H1 (cell line): ENCODE results near the gene ACKR3. TPM values are rescaled to one million over a fixed set of nuclear protein-coding genes. Genes with fewer than 3 reads are reported as not detected.

Experiments
- CTCF ChIA-PET: fragments of 300-600 bp; sonication (Branson Sonifier 250); formaldehyde crosslinking; loops from one replicate; lab custom pipeline; 2021; ENCODE audit not compliant: partially characterized antibody; lab: Charles Lee
- POLR2A ChIA-PET: fragments of 300-600 bp; sonication (Branson Sonifier 250); formaldehyde crosslinking; loops from one replicate; lab custom pipeline; 2021; ENCODE audit warnings: inconsistent platforms; ENCODE audit not compliant: partially characterized antibody; lab: Charles Lee
- DNase-seq, 2 experiments: peaks; one replicate each; pipeline versions ENCODE4 v3.0.0 to v3.0.0-alpha.2; 2010 to 2022; ENCODE audit warnings: low spot score in 2 of 2, low read depth in 1 of 2, mixed read lengths in 1 of 2
- FAIRE-seq: peaks from 2 replicates; lab custom pipeline; 2011; peaks lifted over from hg19 to GRCh38; lab: Jason Lieb, UNC
- H2AFZ ChIP-seq: 2 replicates; pipeline ENCODE4 v1.8.1; 2012; ENCODE audit warnings: low read length, inconsistent platforms
- H2AK5ac ChIP-seq: 2 replicates; pipeline ENCODE4 v1.6.1; 2013; ENCODE audit warnings: low read depth, low read length
- H2BK120ac ChIP-seq: replicated peaks from 2 replicates; pipeline ENCODE3; 2013; ENCODE audit warnings: low read depth, low read length, inconsistent platforms
- H2BK12ac ChIP-seq: 2 replicates; pipeline ENCODE4 v1.6.1; 2013; ENCODE audit warnings: low read depth, low read length
- H2BK15ac ChIP-seq: 2 replicates; pipeline ENCODE4 v1.6.1; 2013; ENCODE audit warnings: low read length
- H2BK20ac ChIP-seq: 2 replicates; pipeline ENCODE4 v1.6.1; 2013; ENCODE audit warnings: low read length
- H2BK5ac ChIP-seq: 2 replicates; pipeline ENCODE4 v1.6.1; 2013; ENCODE audit warnings: low read depth, low read length
- H3K14ac ChIP-seq: 2 replicates; pipeline ENCODE4 v1.6.1; 2013; ENCODE audit warnings: inconsistent platforms; ENCODE audit not compliant: insufficient read length
- H3K18ac ChIP-seq: 2 replicates; pipeline ENCODE4 v1.6.1; 2013; ENCODE audit warnings: low read length; ENCODE audit errors: extremely low read depth
- H3K23ac ChIP-seq: 2 replicates; pipeline ENCODE4 v1.6.1; 2013; ENCODE audit warnings: inconsistent platforms; ENCODE audit not compliant: insufficient read length
- H3K23me2 ChIP-seq: 2 replicates; pipeline ENCODE4 v1.6.1; 2013; ENCODE audit warnings: low read depth, low read length
- H3K27ac ChIP-seq: 2 replicates; pipeline ENCODE4 v1.6.1; 2011; ENCODE audit warnings: low read depth, low read length, inconsistent platforms
- H3K27me3 ChIP-seq, 4 experiments: replicated peaks in 1 of 4; 1 replicate in 1 of 4; 2 replicates in 3 of 4; pipeline versions ENCODE4 v1.6.1 to v1.8.1; 2011 to 2013; ENCODE audit warnings: low read length in 3 of 4, mild to moderate bottlenecking in 3 of 4, inconsistent platforms in 2 of 4, mixed read lengths in 2 of 4, moderate library complexity in 1 of 4; ENCODE audit not compliant: control insufficient read depth in 3 of 4, insufficient read depth in 3 of 4; ENCODE audit errors: extremely low read depth in 1 of 4
- H3K36me3 ChIP-seq, 4 experiments: 2 replicates each; pipeline versions ENCODE4 v1.6.1 to v1.8.1; 2011 to 2013; ENCODE audit warnings: mild to moderate bottlenecking in 4 of 4, low read length in 3 of 4, moderate library complexity in 2 of 4, control low read depth in 1 of 4, inconsistent platforms in 1 of 4; ENCODE audit not compliant: insufficient read depth in 4 of 4, control insufficient read depth in 2 of 4
- H3K4ac ChIP-seq: replicated peaks from 2 replicates; pipeline ENCODE3; 2013; ENCODE audit warnings: low read length, low read depth, mixed read lengths, inconsistent platforms; ENCODE audit not compliant: insufficient read length
- H3K4me1 ChIP-seq, 4 experiments: replicated peaks in 1 of 4; 1 replicate in 1 of 4; 2 replicates in 3 of 4; pipeline versions ENCODE4 v1.6.1 to v1.8.1; 2011 to 2013; ENCODE audit warnings: low read length in 3 of 4, inconsistent platforms in 2 of 4, mixed read lengths in 1 of 4; ENCODE audit not compliant: insufficient read depth in 4 of 4, control insufficient read depth in 3 of 4
- H3K4me2 ChIP-seq, 2 experiments: 2 replicates each; pipeline versions ENCODE4 v1.6.1 to v1.8.1; 2011 to 2013; ENCODE audit warnings: low read depth in 2 of 2, low read length in 2 of 2, control low read depth in 1 of 2, inconsistent platforms in 1 of 2, mild to moderate bottlenecking in 1 of 2; ENCODE audit not compliant: insufficient read depth in 1 of 2
- H3K4me3 ChIP-seq, 4 experiments: fragments of 200-600, 300-600 bp in 1 of 4; sonication (generic), shearing (Covaris generic), sonication (Bioruptor Twin) in 1 of 4; 2 replicates each; pipeline versions ENCODE4 v1.5.1 to v1.8.1; 2011 to 2016; ENCODE audit warnings: low read length in 4 of 4, low read depth in 3 of 4, control low read depth in 2 of 4, inconsistent platforms in 2 of 4, mild to moderate bottlenecking in 2 of 4, mixed read lengths in 1 of 4, moderate library complexity in 1 of 4; ENCODE audit not compliant: insufficient read depth in 2 of 4; ENCODE audit errors: extremely low read depth in 1 of 4
- H3K56ac ChIP-seq: replicated peaks from 2 replicates; pipeline ENCODE3; 2013; ENCODE audit warnings: low read depth, mild to moderate bottlenecking, mixed read lengths, low read length, inconsistent platforms; ENCODE audit not compliant: insufficient read length
- H3K79me1 ChIP-seq: 2 replicates; pipeline ENCODE4 v1.6.1; 2013; ENCODE audit warnings: low read depth, low read length, control low read depth
- H3K79me2 ChIP-seq, 2 experiments: 2 replicates each; pipeline versions ENCODE4 v1.6.1 to v1.8.1; 2012 to 2013; ENCODE audit warnings: low read length in 2 of 2, mild to moderate bottlenecking in 2 of 2, inconsistent platforms in 1 of 2; ENCODE audit not compliant: insufficient read depth in 2 of 2, control insufficient read depth in 1 of 2
- H3K9ac ChIP-seq, 4 experiments: replicated peaks in 1 of 4; 1 replicate in 1 of 4; 2 replicates in 3 of 4; pipeline versions ENCODE4 v1.6.1 to v1.8.1; 2011 to 2013; ENCODE audit warnings: low read depth in 3 of 4, low read length in 3 of 4, control low read depth in 2 of 4, mild to moderate bottlenecking in 2 of 4, moderate library complexity in 2 of 4, inconsistent platforms in 1 of 4; ENCODE audit errors: extremely low read depth in 1 of 4
- H3K9me3 ChIP-seq, 2 experiments: 2 replicates each; pipeline versions ENCODE4 v1.6.1 to v1.8.1; 2012 to 2013; ENCODE audit warnings: mild to moderate bottlenecking in 2 of 2, moderate library complexity in 2 of 2, control low read depth in 1 of 2, inconsistent platforms in 1 of 2, low read depth in 1 of 2, low read length in 1 of 2, mixed read lengths in 1 of 2; ENCODE audit not compliant: insufficient read depth in 2 of 2
- H4K20me1 ChIP-seq, 2 experiments: replicated peaks in 1 of 2; 2 replicates each; pipeline versions ENCODE3 to v1.8.1; 2011 to 2013; ENCODE audit warnings: inconsistent platforms in 2 of 2, low read length in 2 of 2, mild to moderate bottlenecking in 1 of 2; ENCODE audit not compliant: insufficient read depth in 2 of 2, control insufficient read depth in 1 of 2
- H4K5ac ChIP-seq: 2 replicates; pipeline ENCODE4 v1.6.1; 2013; ENCODE audit warnings: low read length, low read depth, mixed read lengths, inconsistent platforms; ENCODE audit not compliant: insufficient read length
- H4K8ac ChIP-seq: 2 replicates; pipeline ENCODE4 v1.8.0; 2013; ENCODE audit warnings: mild to moderate bottlenecking, moderate library complexity, low read length, inconsistent platforms; ENCODE audit not compliant: insufficient read depth; ENCODE audit errors: extremely low read depth
- H4K91ac ChIP-seq: replicated peaks from 2 replicates; pipeline ENCODE3; 2013; ENCODE audit warnings: low read length, mixed read lengths, inconsistent platforms; ENCODE audit not compliant: insufficient read length
- BACH1 ChIP-seq: IDR thresholded peaks from 2 replicates; pipeline ENCODE4 v1.6.1; 2012; ENCODE audit warnings: low read length, improper control_type of control experiment
- CBX8 ChIP-seq: fragments of 300-800, 300-1000 bp; sonication (generic); IDR thresholded peaks from 2 replicates; pipeline ENCODE4 v1.7.1; 2016; ENCODE audit warnings: low read depth, low read length, borderline replicate concordance
- GABPA ChIP-seq: IDR thresholded peaks from 2 replicates; pipeline ENCODE4 v1.6.1; 2011; ENCODE audit warnings: mild to moderate bottlenecking, low read length, moderate library complexity, borderline replicate concordance; ENCODE audit not compliant: insufficient read depth
- KDM4A ChIP-seq: IDR thresholded peaks from one replicate; pipeline ENCODE4 v1.7.1; 2012; ENCODE audit warnings: low read depth, mild to moderate bottlenecking, moderate library complexity, low read length, inconsistent platforms; ENCODE audit not compliant: severe bottlenecking
- POU5F1 ChIP-seq: IDR thresholded peaks from 2 replicates; pipeline ENCODE4 v1.6.1; 2011; ENCODE audit warnings: low read depth, mild to moderate bottlenecking, low read length, moderate library complexity
- RAD21 ChIP-seq, 2 experiments: IDR thresholded peaks in 1 of 2; conservative IDR thresholded peaks in 1 of 2; 2 replicates each; pipeline ENCODE4 v1.6.1; 2011; ENCODE audit warnings: low read depth in 2 of 2, low read length in 2 of 2, improper control_type of control experiment in 1 of 2, inconsistent platforms in 1 of 2, mild to moderate bottlenecking in 1 of 2, moderate library complexity in 1 of 2
- SIN3A ChIP-seq, 2 experiments: IDR thresholded peaks in 1 of 2; conservative IDR thresholded peaks in 1 of 2; 2 replicates each; pipeline ENCODE4 v1.6.1; 2011 to 2012; ENCODE audit warnings: low read length in 2 of 2, improper control_type of control experiment in 1 of 2, low read depth in 1 of 2, mild to moderate bottlenecking in 1 of 2
- SP2 ChIP-seq: IDR thresholded peaks from 2 replicates; pipeline ENCODE4 v1.6.1; 2012; ENCODE audit warnings: mild to moderate bottlenecking, low read length, inconsistent platforms
- TBP ChIP-seq: IDR thresholded peaks from 2 replicates; pipeline ENCODE4 v1.6.1; 2011; ENCODE audit warnings: low read depth, low read length, improper control_type of control experiment
- WGBS, 2 experiments: shearing (Covaris generic) in 1 of 2; methylation state at CpG; one replicate each; pipeline versions ENCODE4 v1.1.6 to v1.1.7; 2013 to 2015; ENCODE audit warnings: low lambda C conversion rate in 2 of 2, mixed read lengths in 2 of 2, inconsistent platforms in 1 of 2, low coverage in 1 of 2, missing lambda C conversion rate in 1 of 2; ENCODE audit not compliant: insufficient replicate concordance in 2 of 2, insufficient coverage in 1 of 2, insufficient read length in 1 of 2; ENCODE audit errors: extremely low coverage in 1 of 2, missing lambda C conversion rate in 1 of 2; 5-methylcytosine and 5-hydroxymethylcytosine counted together
- polyA plus RNA-seq, 7 experiments: library from polyadenylated mRNA; depleted of rRNA in 3 of 7; stranded (reverse) in 5 of 7; unstranded in 2 of 7; fragments of >200 nt in 5 of 7; fragments of 200-250 nt in 2 of 7; gene quantifications; 1 replicate in 5 of 7; 2 replicates in 1 of 7; 4 replicates in 1 of 7; pipeline versions ENCODE4 v1.2.1 to v1.2.3, GENCODE V29; 2011 to 2013; ENCODE audit warnings: missing spikeins in 2 of 7, mixed read lengths in 2 of 7
- total RNA-seq: library from RNA; stranded (reverse); fragmentation: NEBNext Ultra II Directional; extraction: Animal tissue kit (Norgen Biotek cat#: 25700); gene quantifications from 2 replicates; pipeline ENCODE4 v1.2.1, GENCODE V29; 2021

Gene ACKR3
- total and polyA plus RNA-seq, 2 of the 8 experiments (the other 6 are each of a cell fraction or from before 2014, with no cell fraction given), result 1.4 to 24.4 TPM

- 82% methylated on average over 4 of the region's 4 CpGs; no CpG with 5 or more reads in 1 of the 2 experiments for WGBS, 2 experiments
- H4K20me1 ChIP-seq, result no peaks in the 10 kb centered on the region
- H3K27ac ChIP-seq, result no peak overlapping the region
- H3K14ac ChIP-seq, result no peak overlapping the region
- ChIA-PET CTCF (interaction anchor here (0.8 to 6.0 kb wide), 9 partner anchors 12 to 446 kb away, joined by 3 to 35 read pairs (median 3); no protein-coding TSS in a partner anchor), POLR2A (no interaction called here)
- no peak overlapping the region for H2BK120ac ChIP-seq
- no peak overlapping the region for H3K4me3 ChIP-seq
- H3K4me2 ChIP-seq, result no peak overlapping the region
- H4K5ac ChIP-seq, result no peak overlapping the region
- no peak overlapping the region for H2BK5ac ChIP-seq
- H3K23ac ChIP-seq, result no peak overlapping the region
- no peak for FAIRE-seq
- H4K91ac ChIP-seq, result no peak overlapping the region
- H2BK12ac ChIP-seq, result no peak overlapping the region
- no peak overlapping the region for H3K9ac ChIP-seq
- H2BK15ac ChIP-seq, result no peak overlapping the region
- no peak overlapping the region for H3K4ac ChIP-seq
- no peak overlapping the region for H2BK20ac ChIP-seq
- H3K79me2 ChIP-seq, result no peaks in the 10 kb centered on the region
- H3K23me2 ChIP-seq, result no peaks in the 10 kb centered on the region
- H3K18ac ChIP-seq, result no peak overlapping the region
- DNase-seq, result no peak
- H3K4me1 ChIP-seq, result peaks cover 0 to 3% (median 0%) of the 10 kb centered on the region in 4 experiments; a peak in 1 of 7 replicates
- H3K56ac ChIP-seq, result no peak overlapping the region
- H3K9me3 ChIP-seq, result no peaks in the 10 kb centered on the region
- no peaks in the 10 kb centered on the region for H3K36me3 ChIP-seq
- H3K27me3 ChIP-seq, result peaks cover 0 to 3% (median 0%) of the 10 kb centered on the region in 4 experiments; a peak in 1 of 7 replicates
- H2AK5ac ChIP-seq, result no peak overlapping the region
- H3K79me1 ChIP-seq, result no peaks in the 10 kb centered on the region
- no peak overlapping the region for H2AFZ ChIP-seq
- 0 out of 2 replicates have a peak overlapping the region, but pooled peaks have one; percentile 9 for H4K8ac ChIP-seq
- TF ChIP-seq GABPA, result no peak
- no peak for TF ChIP-seq CBX8
- no peak for TF ChIP-seq BACH1
- TF ChIP-seq SP2, result no peak
- TF ChIP-seq SIN3A (conservative IDR thresholded peaks at IDR 0.05 in 1 of 2, IDR thresholded peaks at IDR 0.05 in 1 of 2; ENCODE audit: low read depth in 1 of 2, low read length in 2 of 2), result no peak
- no peak for TF ChIP-seq TBP
- TF ChIP-seq RAD21 (IDR thresholded peaks at IDR 0.05 in 1 of 2, conservative IDR thresholded peaks at IDR 0.05 in 1 of 2; ENCODE audit: low read depth in 2 of 2, low read length in 2 of 2), result no peak
- no peak for TF ChIP-seq KDM4A
- TF ChIP-seq POU5F1, result no peak
Measured at GRCh38 chr2:236613612-236614011, 44.0 kb downstream of the ACKR3 start.
